HepG2 (cell line): ENCODE measurements around the gene LRP5. TPM values are rescaled to one million over a fixed set of nuclear protein-coding genes. Genes with fewer than 3 reads are reported as not detected.
A peak's percentile ranks its signal among the peaks of the same experiment; 100 is the strongest.

Experiments
- ADNP ChIP-seq: sonication (generic); formaldehyde crosslinking; IDR thresholded peaks from 2 replicates; pipeline ENCODE4 v1.4.0; 2020; ENCODE audit warnings: missing genetic modification reagents
- AKNA ChIP-seq: sonication (generic); formaldehyde crosslinking; IDR thresholded peaks from 2 replicates; pipeline ENCODE4 v1.4.0; 2020; ENCODE audit warnings: missing genetic modification reagents, borderline replicate concordance
- BRCA1 ChIP-seq: sonication (generic); formaldehyde crosslinking; IDR thresholded peaks from 2 replicates; pipeline ENCODE4 v1.4.0; 2020; ENCODE audit warnings: missing genetic modification reagents
- CTCF ChIP-seq: sonication (generic); formaldehyde crosslinking; IDR thresholded peaks from 2 replicates; pipeline ENCODE4 v1.5.0; 2020; ENCODE audit warnings: mild to moderate bottlenecking, missing genetic modification reagents, moderate library complexity
- ESRRA ChIP-seq: sonication (generic); formaldehyde crosslinking; IDR thresholded peaks from 2 replicates; pipeline ENCODE4 v1.5.1; 2020; ENCODE audit warnings: mild to moderate bottlenecking, low read depth, missing genetic modification reagents
- NFKB2 ChIP-seq: sonication (generic); formaldehyde crosslinking; IDR thresholded peaks from 2 replicates; pipeline ENCODE4 v1.4.0; 2020; ENCODE audit warnings: missing genetic modification reagents, borderline replicate concordance
- RAD51 ChIP-seq: fragments of 450-650 bp; IDR thresholded peaks from 2 replicates; pipeline ENCODE4 v1.6.1; 2016; ENCODE audit warnings: borderline replicate concordance
- ZFP1 ChIP-seq: IDR thresholded peaks from 2 replicates; pipeline ENCODE4 v1.6.1; 2016
- ZNF143 ChIP-seq: sonication (generic); formaldehyde crosslinking; IDR thresholded peaks from 2 replicates; pipeline ENCODE4 v1.4.0; 2020; ENCODE audit warnings: missing genetic modification reagents
- ZNF251 ChIP-seq: sonication (generic); formaldehyde crosslinking; IDR thresholded peaks from 2 replicates; pipeline ENCODE4 v1.9.0; 2021; ENCODE audit warnings: mild to moderate bottlenecking, missing genetic modification reagents
- ZNF329 ChIP-seq: sonication (generic); formaldehyde crosslinking; IDR thresholded peaks from 2 replicates; pipeline ENCODE4 v1.9.0; 2021; ENCODE audit warnings: low read depth, mild to moderate bottlenecking, missing genetic modification reagents
- ZNF446 ChIP-seq: sonication (generic); formaldehyde crosslinking; IDR thresholded peaks from 2 replicates; pipeline ENCODE4 v1.5.0; 2020; ENCODE audit warnings: mild to moderate bottlenecking, missing genetic modification reagents
- ZNF570 ChIP-seq: sonication (generic); formaldehyde crosslinking; IDR thresholded peaks from 2 replicates; pipeline ENCODE4 v1.4.0; 2020; ENCODE audit warnings: mild to moderate bottlenecking, missing genetic modification reagents, borderline replicate concordance
- ZNF670 ChIP-seq: sonication (generic); formaldehyde crosslinking; IDR thresholded peaks from 2 replicates; pipeline ENCODE4 v1.8.0; 2022; ENCODE audit warnings: mild to moderate bottlenecking, missing genetic modification reagents, borderline replicate concordance
- ZNF747 ChIP-seq: sonication (generic); formaldehyde crosslinking; IDR thresholded peaks from 2 replicates; pipeline ENCODE4 v1.8.1; 2023; ENCODE audit warnings: missing genetic modification reagents, mild to moderate bottlenecking, borderline replicate concordance
- polyA plus RNA-seq, 8 experiments: library from polyadenylated mRNA; depleted of rRNA in 3 of 8; stranded (reverse) in 7 of 8; unstranded in 1 of 8; fragments of >200 nt; fragmentation: Illumina TruSeq in 4 of 8; extraction: Trizol in 4 of 8; gene quantifications; 2 replicates each; pipeline versions ENCODE4 v1.2.1 to v1.2.3, GENCODE V29; 2011 to 2016; ENCODE audit warnings: low read depth in 4 of 8, missing spikeins in 1 of 8, mixed read lengths in 1 of 8; ENCODE audit not compliant: insufficient read depth in 1 of 8
- total RNA-seq, 5 experiments: library from RNA; depleted of rRNA; stranded (reverse); fragments of >200 nt; fragmentation: Illumina TruSeq; extraction: Trizol; gene quantifications; 2 replicates each; pipeline ENCODE4 v1.2.3, GENCODE V29; 2016; ENCODE audit warnings: low read depth in 1 of 5
- TF ChIP-seq, protein P1 (sequence below): sonication (generic); formaldehyde crosslinking; IDR thresholded peaks from 2 replicates; pipeline ENCODE4 v1.4.0; 2020; ENCODE audit warnings: missing genetic modification reagents, borderline replicate concordance
- TF ChIP-seq, protein P2 (sequence below): sonication (generic); formaldehyde crosslinking; IDR thresholded peaks from 2 replicates; pipeline ENCODE4 v1.8.0; 2022; ENCODE audit warnings: mild to moderate bottlenecking, missing genetic modification reagents

The LRP5 gene
- total and polyA plus RNA-seq, 2 of the 13 experiments (the other 11 are each of a cell fraction or from before 2014, with no cell fraction given): 40.4 to 64.0 TPM

DNA sequence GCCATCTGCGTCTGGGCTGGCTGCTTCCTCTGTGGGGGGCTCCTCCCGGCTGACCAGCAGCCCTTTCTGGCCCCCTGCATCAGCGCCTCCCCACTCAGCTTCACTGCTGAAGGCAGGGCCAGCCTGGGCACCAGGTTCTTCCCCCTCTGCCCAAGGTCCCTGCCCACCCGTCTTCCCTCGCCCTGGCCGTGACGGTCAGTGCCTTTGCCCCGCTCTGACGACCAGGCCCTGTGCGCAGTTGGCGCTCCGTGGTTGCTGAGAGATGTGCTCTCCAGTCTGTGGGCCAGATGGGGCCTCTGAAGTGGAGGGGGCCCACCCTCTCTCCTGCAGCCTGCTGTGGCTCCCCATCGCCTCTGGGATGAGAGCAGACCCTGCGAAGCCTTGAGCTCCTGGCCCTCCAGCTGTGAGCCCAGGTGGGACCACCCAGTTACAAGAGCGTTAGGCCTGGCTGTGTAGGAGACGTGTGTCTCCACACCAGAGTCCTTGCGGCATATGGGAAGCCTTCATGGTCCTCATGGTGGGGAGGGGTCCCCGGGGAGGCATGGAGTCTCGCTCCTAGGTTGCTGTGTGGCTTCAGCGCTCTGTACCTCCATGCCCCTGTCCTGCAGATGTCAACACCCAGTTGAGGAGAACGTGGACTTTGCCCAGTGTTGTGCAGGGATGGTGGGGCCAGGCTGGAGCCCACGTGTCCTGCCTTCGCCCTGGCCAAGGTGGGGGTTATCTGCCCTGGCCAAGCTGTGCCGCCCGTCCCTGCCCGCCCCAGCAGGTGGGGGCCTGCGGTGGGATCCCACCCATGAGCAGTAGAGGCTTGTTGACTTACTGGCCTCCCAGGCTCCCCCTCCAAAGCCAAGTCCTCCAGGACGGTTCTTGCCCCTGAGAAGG, 14.2 kb downstream of the LRP5 start (continued):
- no peak for TF ChIP-seq CTCF
- no peak for TF ChIP-seq ZNF570
- no peak for TF ChIP-seq RAD51
- peak; percentile 16; the same call in 1 of the 2 replicates for TF ChIP-seq ADNP
- TF ChIP-seq ZNF143: no peak
- TF ChIP-seq ZNF670 (CRISPR knock-in tag): no peak
- TF ChIP-seq, protein P1, sequence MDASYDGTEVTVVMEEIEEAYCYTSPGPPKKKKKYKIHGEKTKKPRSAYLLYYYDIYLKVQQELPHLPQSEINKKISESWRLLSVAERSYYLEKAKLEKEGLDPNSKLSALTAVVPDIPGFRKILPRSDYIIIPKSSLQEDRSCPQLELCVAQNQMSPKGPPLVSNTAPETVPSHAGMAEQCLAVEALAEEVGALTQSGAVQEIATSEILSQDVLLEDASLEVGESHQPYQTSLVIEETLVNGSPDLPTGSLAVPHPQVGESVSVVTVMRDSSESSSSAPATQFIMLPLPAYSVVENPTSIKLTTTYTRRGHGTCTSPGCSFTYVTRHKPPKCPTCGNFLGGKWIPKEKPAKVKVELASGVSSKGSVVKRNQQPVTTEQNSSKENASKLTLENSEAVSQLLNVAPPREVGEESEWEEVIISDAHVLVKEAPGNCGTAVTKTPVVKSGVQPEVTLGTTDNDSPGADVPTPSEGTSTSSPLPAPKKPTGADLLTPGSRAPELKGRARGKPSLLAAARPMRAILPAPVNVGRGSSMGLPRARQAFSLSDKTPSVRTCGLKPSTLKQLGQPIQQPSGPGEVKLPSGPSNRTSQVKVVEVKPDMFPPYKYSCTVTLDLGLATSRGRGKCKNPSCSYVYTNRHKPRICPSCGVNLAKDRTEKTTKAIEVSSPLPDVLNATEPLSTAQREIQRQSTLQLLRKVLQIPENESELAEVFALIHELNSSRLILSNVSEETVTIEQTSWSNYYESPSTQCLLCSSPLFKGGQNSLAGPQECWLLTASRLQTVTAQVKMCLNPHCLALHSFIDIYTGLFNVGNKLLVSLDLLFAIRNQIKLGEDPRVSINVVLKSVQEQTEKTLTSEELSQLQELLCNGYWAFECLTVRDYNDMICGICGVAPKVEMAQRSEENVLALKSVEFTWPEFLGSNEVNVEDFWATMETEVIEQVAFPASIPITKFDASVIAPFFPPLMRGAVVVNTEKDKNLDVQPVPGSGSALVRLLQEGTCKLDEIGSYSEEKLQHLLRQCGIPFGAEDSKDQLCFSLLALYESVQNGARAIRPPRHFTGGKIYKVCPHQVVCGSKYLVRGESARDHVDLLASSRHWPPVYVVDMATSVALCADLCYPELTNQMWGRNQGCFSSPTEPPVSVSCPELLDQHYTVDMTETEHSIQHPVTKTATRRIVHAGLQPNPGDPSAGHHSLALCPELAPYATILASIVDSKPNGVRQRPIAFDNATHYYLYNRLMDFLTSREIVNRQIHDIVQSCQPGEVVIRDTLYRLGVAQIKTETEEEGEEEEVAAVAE: no peak
- no peak; the same call in 1 of the 2 replicates for TF ChIP-seq ZNF446 (CRISPR knock-in tag)
- TF ChIP-seq, protein P2, sequence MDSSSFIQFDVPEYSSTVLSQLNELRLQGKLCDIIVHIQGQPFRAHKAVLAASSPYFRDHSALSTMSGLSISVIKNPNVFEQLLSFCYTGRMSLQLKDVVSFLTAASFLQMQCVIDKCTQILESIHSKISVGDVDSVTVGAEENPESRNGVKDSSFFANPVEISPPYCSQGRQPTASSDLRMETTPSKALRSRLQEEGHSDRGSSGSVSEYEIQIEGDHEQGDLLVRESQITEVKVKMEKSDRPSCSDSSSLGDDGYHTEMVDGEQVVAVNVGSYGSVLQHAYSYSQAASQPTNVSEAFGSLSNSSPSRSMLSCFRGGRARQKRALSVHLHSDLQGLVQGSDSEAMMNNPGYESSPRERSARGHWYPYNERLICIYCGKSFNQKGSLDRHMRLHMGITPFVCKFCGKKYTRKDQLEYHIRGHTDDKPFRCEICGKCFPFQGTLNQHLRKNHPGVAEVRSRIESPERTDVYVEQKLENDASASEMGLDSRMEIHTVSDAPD (CRISPR knock-in tag): no peak
- TF ChIP-seq BRCA1 (CRISPR knock-in tag): no peak
- no peak for TF ChIP-seq ZFP1
- TF ChIP-seq ZNF747: no peak
- TF ChIP-seq AKNA (CRISPR knock-in tag): no peak
- no peak for TF ChIP-seq ZNF329 (CRISPR knock-in tag)
- TF ChIP-seq ESRRA: no peak
- peak; percentile 63; the same call in 1 of the 2 replicates for TF ChIP-seq NFKB2 (CRISPR knock-in tag)
- TF ChIP-seq ZNF251: no peak
